ENCODE measurements around the gene ZNHIT1. TPM values are rescaled to one million over a fixed set of nuclear protein-coding genes. Genes with fewer than 3 reads are reported as not detected.

Gene ZNHIT1
- total and polyA plus RNA-seq, 2 donors (not counting 3 experiments of a cell fraction or from before 2014, with no cell fraction given), result 74.1 to 89.9 TPM

DNA sequence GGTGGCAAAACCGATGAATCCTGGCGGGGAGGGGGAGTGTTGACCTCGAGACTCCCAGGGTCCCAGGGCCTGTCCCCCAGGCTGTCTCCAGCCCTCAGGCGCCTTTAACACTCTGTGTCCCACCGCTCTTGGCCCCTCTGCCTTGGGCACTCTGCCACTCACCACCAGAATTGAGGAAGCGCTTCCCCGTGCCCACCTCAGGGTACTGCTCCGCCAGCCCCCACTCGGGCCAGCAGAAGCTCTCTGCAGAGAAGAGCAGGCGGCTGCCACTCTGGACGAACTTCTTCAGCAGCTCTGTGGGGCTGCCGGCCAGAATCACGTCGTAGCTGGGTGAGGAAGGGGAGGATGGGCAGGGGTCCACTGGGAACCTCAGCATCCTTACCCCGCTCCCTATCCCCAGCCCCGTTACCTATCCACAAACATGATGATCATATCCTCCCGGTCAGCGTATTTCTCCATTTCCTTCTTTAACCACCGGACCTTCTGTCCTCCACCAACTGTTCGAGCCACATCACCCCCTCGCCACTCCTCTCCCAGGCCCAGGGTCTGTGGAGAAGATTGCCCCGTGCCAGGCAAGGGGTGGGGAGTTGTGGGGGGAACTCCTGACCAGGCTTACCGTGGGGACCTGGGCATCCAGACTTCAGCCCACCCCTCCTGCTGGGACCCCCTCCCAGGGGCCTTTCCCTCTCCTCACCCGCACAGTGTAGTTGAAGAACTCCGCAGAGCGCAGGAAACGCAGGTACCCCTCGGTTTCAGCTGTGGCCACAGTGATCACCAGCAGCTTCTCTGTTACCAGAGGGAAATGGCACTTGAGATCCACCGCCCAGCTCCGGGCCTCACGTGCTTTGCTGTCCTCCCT, 1.7 kb upstream of the ZNHIT1 start:
- no peaks in the 10 kb centered on the region for H4K20me1 ChIP-seq (replicated peaks; ENCODE audit: control insufficient read depth, extremely low read depth, insufficient read depth, low read length)
- BruUV-seq (replicated peaks), result no TSS peak
- H3K79me2 ChIP-seq (ENCODE audit: control insufficient read depth, insufficient read depth, low read length), result peaks cover 45% of the 10 kb centered on the region
- peak overlapping the region; percentile 33 for H2AFZ ChIP-seq (ENCODE audit: low read depth, low read length)
- H3K9ac ChIP-seq (replicated peaks; ENCODE audit: extremely low read depth, insufficient read depth, low read length), result peak overlapping the region; percentile 43
- TF ChIP-seq POLR2AphosphoS5 (IDR thresholded peaks at IDR 0.05; ENCODE audit: insufficient read depth, low read depth, low read length), result no peak
- peak overlapping the region; percentile 93 for H3K4me2 ChIP-seq (ENCODE audit: insufficient read depth, low read length)
- POLR2A ChIA-PET, result interaction anchor here (0.6 kb wide), 1 partner anchor 9 kb away, joined by 4 read pairs; no protein-coding TSS in a partner anchor
- FAIRE-seq, result peak; percentile 66
- dilution Hi-C loops (cut with MboI; ENCODE audit: extremely low pct_ligation_motif_present, low sequenced_read_pairs) (no loop called here), intact Hi-C loops (cut with micrococcal nuclease) (no loop called here)
- H3K4me3 ChIP-seq (replicated peaks in 1 of 3; ENCODE audit: insufficient read depth in 1 of 3, low read depth in 1 of 3, low read length in 3 of 3), result peak overlapping the region; percentile 75 to 84 (median 78)
- peaks cover 13% of the 10 kb centered on the region for H3K4me1 ChIP-seq (ENCODE audit: control insufficient read depth, extremely low read depth, insufficient read depth, low read length)
- H3K36me3 ChIP-seq (ENCODE audit: control insufficient read depth in 2 of 2, extremely low read depth in 1 of 2, insufficient read depth in 2 of 2, low read length in 2 of 2), result peaks cover 8 to 24% of the 10 kb centered on the region in 2 experiments
- no peaks in the 10 kb centered on the region for H3K27me3 ChIP-seq (ENCODE audit: control insufficient read depth in 2 of 2, insufficient read depth in 2 of 2, low read length in 2 of 2)
- H3K27ac ChIP-seq (ENCODE audit: insufficient read depth, low read depth, low read length), result no peak overlapping the region
- no peaks in the 10 kb centered on the region for H3K9me1 ChIP-seq (replicated peaks; ENCODE audit: control insufficient read depth, extremely low read depth, insufficient read depth, low read length)
- no peaks in the 10 kb centered on the region for H3K9me3 ChIP-seq (replicated peaks; ENCODE audit: control insufficient read depth, insufficient read depth, low read length)
- no peak for DNase-seq (ENCODE audit: low read depth, low spot score)
- CTCF ChIA-PET, result interaction anchor here (0.7 to 4.5 kb wide), 10 partner anchors 8 to 105 kb away, joined by 3 to 112 read pairs (median 10); partner anchors contain the start of genes CLDN15, FIS1 and IFT22

GRCh38 chr7:101216860-101217387, 1.0 kb upstream of the ZNHIT1 start:
- FAIRE-seq, result no peak
- H4K20me1 ChIP-seq (replicated peaks; ENCODE audit: control insufficient read depth, extremely low read depth, insufficient read depth, low read length), result no peaks in the 10 kb centered on the region
- H3K9me1 ChIP-seq (replicated peaks; ENCODE audit: control insufficient read depth, extremely low read depth, insufficient read depth, low read length), result no peaks in the 10 kb centered on the region
- H3K9ac ChIP-seq (replicated peaks; ENCODE audit: extremely low read depth, insufficient read depth, low read length), result peak overlapping the region; percentile 43
- H3K79me2 ChIP-seq (ENCODE audit: control insufficient read depth, insufficient read depth, low read length), result peaks cover 52% of the 10 kb centered on the region
- H3K27ac ChIP-seq (ENCODE audit: insufficient read depth, low read depth, low read length), result peak overlapping the region; percentile 29
- peaks cover 13% of the 10 kb centered on the region for H3K4me1 ChIP-seq (ENCODE audit: control insufficient read depth, extremely low read depth, insufficient read depth, low read length)
- no peak for TF ChIP-seq POLR2A (IDR thresholded peaks at IDR 0.05; ENCODE audit: low read depth, low read length)
- TF ChIP-seq POLR2AphosphoS5 (IDR thresholded peaks at IDR 0.05; ENCODE audit: insufficient read depth, low read depth, low read length), result no peak
- TF ChIP-seq EZH2 (IDR thresholded peaks at IDR 0.05; ENCODE audit: borderline replicate concordance, low read depth, low read length, severe bottlenecking), result no peak
- no peak for TF ChIP-seq CTCF (IDR thresholded peaks at IDR 0.05; ENCODE audit: extremely low read depth in 1 of 2, insufficient read depth in 1 of 2, low read depth in 1 of 2, low read length in 2 of 2)
- no peak for TF ChIP-seq MYC (IDR thresholded peaks at IDR 0.05; ENCODE audit: low read depth, low read length)
- TF ChIP-seq FOS (IDR thresholded peaks at IDR 0.05; ENCODE audit: borderline replicate concordance, insufficient read depth, low read length), result no peak
- TF ChIP-seq GATA2 (IDR thresholded peaks at IDR 0.05; ENCODE audit: insufficient read depth, insufficient read length, low read depth, low read length), result no peak
- no peak for TF ChIP-seq MAX (IDR thresholded peaks at IDR 0.05; ENCODE audit: insufficient read depth, insufficient read length)
- no peak for TF ChIP-seq JUN (IDR thresholded peaks at IDR 0.05; ENCODE audit: borderline replicate concordance, insufficient read depth, insufficient read length, low read depth)
- POLR2A ChIA-PET, result interaction anchor here (0.6 to 2.1 kb wide), 3 partner anchors 9 to 27 kb away, joined by 3 to 12 read pairs (median 4); partner anchors contain the start of gene FIS1
- dilution Hi-C loops (cut with MboI; ENCODE audit: extremely low pct_ligation_motif_present, low sequenced_read_pairs) (no loop called here), intact Hi-C loops (cut with micrococcal nuclease) (loop anchor here (1.0 kb wide), 2 partner anchors 28 to 35 kb away; partner anchors contain the start of gene FIS1)
- no peaks in the 10 kb centered on the region for H3K27me3 ChIP-seq (ENCODE audit: control insufficient read depth in 2 of 2, insufficient read depth in 2 of 2, low read length in 2 of 2)
- H3K4me3 ChIP-seq (replicated peaks in 1 of 3; ENCODE audit: insufficient read depth in 1 of 3, low read depth in 1 of 3, low read length in 3 of 3), result peak overlapping the region; percentile 75 to 84 (median 78)
- TSS peak; percentile 63 for BruUV-seq (replicated peaks)
- H3K9me3 ChIP-seq (replicated peaks; ENCODE audit: control insufficient read depth, insufficient read depth, low read length), result no peaks in the 10 kb centered on the region
- peak overlapping the region; percentile 93 for H3K4me2 ChIP-seq (ENCODE audit: insufficient read depth, low read length)
- peak overlapping the region; percentile 33 for H2AFZ ChIP-seq (ENCODE audit: low read depth, low read length)
- DNase-seq (ENCODE audit: low read depth, low spot score), result peak; percentile 21
- H3K36me3 ChIP-seq (ENCODE audit: control insufficient read depth in 2 of 2, extremely low read depth in 1 of 2, insufficient read depth in 2 of 2, low read length in 2 of 2), result peaks cover 3 to 17% of the 10 kb centered on the region in 2 experiments
- CTCF ChIA-PET, result interaction anchor here (0.7 to 4.5 kb wide), 14 partner anchors 8 to 105 kb away, joined by 3 to 112 read pairs (median 8); partner anchors contain the start of genes CLDN15, FIS1 and IFT22
